Mesothelial cell of epicardium (in vitro differentiated cells): ENCODE results near the gene ARFGAP3. TPM values are rescaled to one million over a fixed set of nuclear protein-coding genes. Genes with fewer than 3 reads are reported as not detected.

Experiments
- DNase-seq, 2 experiments: peaks; one replicate each; pipeline ENCODE4 v3.0.0; 2021; ENCODE audit warnings: low spot score in 2 of 2; ENCODE audit not compliant: unreplicated experiment in 2 of 2
- H3K27ac Mint-ChIP-seq: 2 replicates; pipeline ENCODE4 v1.8.0; 2021; ENCODE audit warnings: mixed read lengths
- H3K27me3 Mint-ChIP-seq: 2 replicates; pipeline ENCODE4 v1.8.0; 2021; ENCODE audit warnings: low read depth, mixed read lengths
- H3K36me3 Mint-ChIP-seq: 2 replicates; pipeline ENCODE4 v1.8.0; 2021; ENCODE audit warnings: mixed read lengths
- H3K4me1 Mint-ChIP-seq: 2 replicates; pipeline ENCODE4 v1.8.0; 2021; ENCODE audit warnings: mixed read lengths
- H3K4me3 Mint-ChIP-seq: 2 replicates; pipeline ENCODE4 v1.8.0; 2021; ENCODE audit warnings: mild to moderate bottlenecking, moderate library complexity, mixed read lengths
- H3K9me3 Mint-ChIP-seq: 2 replicates; pipeline ENCODE4 v1.8.0; 2021; ENCODE audit warnings: mixed read lengths
- total RNA-seq: library from RNA; stranded (reverse); gene quantifications from 3 replicates; pipeline ENCODE4 v1.2.1, GENCODE V29; 2021
- TF ChIP-seq, protein P1 (sequence below): fragments of 200-600 bp; sonication (generic); IDR thresholded peaks from one replicate; pipeline ENCODE4 v1.5.0; 2021; ENCODE audit warnings: antibody characterized with exemption; ENCODE audit not compliant: unreplicated experiment

The ARFGAP3 gene
- total RNA-seq, 1 donor from 2014 or later = 33.4 TPM

DNA sequence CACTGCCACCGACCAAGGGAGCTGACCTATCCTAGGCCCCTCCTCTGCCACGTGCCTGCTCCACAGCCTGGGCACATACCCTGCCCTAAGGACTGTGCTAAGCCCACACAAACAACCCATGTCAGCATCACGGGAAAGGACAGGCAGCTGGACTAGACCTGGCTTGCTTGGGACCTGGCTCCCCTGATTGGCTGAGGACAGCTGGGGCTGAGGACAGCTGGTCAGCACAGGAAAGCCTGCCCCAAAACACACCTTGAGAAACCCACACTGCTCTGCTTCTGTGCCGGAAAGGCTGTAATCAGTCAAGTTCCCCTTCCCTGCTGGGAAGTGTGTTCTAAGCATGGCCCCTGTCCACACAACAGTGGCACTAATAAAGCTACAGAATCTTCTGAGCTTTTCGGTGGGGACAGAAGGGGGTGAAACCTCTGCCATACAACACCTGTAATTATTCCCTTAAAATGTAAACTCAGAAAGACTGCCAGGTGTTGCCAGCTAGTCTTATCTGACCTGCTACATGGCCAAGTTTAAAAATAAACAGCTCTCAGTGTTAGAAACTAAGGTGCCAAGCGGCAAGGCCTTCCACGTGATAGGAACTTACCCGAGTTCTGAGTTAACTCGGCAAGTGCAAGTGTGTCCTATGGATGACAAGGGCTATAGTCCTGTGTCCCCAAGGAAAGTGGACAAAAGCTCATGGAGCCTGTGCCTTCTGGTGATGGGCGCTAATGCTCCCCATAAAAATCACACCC is 35.7 kb upstream of the ARFGAP3 start:
- TF ChIP-seq, protein P1, sequence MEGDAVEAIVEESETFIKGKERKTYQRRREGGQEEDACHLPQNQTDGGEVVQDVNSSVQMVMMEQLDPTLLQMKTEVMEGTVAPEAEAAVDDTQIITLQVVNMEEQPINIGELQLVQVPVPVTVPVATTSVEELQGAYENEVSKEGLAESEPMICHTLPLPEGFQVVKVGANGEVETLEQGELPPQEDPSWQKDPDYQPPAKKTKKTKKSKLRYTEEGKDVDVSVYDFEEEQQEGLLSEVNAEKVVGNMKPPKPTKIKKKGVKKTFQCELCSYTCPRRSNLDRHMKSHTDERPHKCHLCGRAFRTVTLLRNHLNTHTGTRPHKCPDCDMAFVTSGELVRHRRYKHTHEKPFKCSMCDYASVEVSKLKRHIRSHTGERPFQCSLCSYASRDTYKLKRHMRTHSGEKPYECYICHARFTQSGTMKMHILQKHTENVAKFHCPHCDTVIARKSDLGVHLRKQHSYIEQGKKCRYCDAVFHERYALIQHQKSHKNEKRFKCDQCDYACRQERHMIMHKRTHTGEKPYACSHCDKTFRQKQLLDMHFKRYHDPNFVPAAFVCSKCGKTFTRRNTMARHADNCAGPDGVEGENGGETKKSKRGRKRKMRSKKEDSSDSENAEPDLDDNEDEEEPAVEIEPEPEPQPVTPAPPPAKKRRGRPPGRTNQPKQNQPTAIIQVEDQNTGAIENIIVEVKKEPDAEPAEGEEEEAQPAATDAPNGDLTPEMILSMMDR = no peak
- H3K4me3 Mint-ChIP-seq = no peak overlapping the region
- H3K4me1 Mint-ChIP-seq = no peaks in the 10 kb centered on the region
- H3K36me3 Mint-ChIP-seq = peaks cover 21% of the 10 kb centered on the region
- DNase-seq = no peak
- H3K9me3 Mint-ChIP-seq = no peaks in the 10 kb centered on the region
- H3K27me3 Mint-ChIP-seq = no peaks in the 10 kb centered on the region
- H3K27ac Mint-ChIP-seq = no peak overlapping the region

DNA sequence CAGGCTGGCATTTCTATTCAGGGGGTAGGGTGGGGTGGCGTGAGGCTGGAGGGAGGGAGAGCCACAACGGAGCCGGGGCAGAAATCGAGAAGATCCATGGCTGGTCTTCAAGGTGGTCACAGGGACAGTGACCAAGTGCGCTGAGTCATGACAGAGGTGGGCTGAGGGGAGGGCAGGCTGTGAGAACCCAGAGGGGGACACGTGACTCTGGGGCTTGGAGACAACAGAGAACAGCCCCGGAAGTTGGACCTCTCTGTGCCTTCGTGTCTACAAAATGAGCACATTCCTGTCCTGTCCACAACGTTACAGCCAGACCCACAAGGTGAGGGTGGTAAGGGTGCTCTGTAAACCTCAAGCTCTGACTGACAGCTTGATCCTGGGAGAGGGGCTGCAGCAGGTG is 35.1 kb upstream of the ARFGAP3 start:
- H3K4me3 Mint-ChIP-seq = no peak overlapping the region
- H3K27me3 Mint-ChIP-seq = no peaks in the 10 kb centered on the region
- no peaks in the 10 kb centered on the region for H3K9me3 Mint-ChIP-seq
- TF ChIP-seq, protein P1 = no peak
- H3K27ac Mint-ChIP-seq = no peak overlapping the region
- H3K4me1 Mint-ChIP-seq = no peaks in the 10 kb centered on the region
- no peak for DNase-seq
- H3K36me3 Mint-ChIP-seq = peaks cover 21% of the 10 kb centered on the region

DNA sequence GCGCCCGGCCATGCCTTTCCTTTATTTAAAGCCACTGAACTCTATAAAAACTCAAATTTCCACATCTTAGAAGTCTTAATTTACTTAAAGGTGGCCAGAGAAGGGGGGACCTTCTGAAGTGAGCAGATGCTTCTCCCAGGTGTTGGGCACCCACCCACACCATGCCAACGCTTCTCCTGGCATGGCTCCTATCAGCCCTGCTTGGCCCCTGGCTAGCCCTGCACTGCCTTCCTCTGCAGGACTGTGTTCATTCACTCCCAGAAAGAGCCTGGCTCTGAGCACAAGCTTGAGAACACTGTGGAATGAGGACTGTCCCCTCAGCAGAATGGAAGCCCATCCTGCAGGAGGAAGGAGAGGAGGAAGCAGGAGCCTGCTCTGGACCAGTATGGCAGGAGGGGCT is 34.6 kb upstream of the ARFGAP3 start:
- H3K36me3 Mint-ChIP-seq = peaks cover 21% of the 10 kb centered on the region
- no peaks in the 10 kb centered on the region for H3K9me3 Mint-ChIP-seq
- H3K4me1 Mint-ChIP-seq = no peaks in the 10 kb centered on the region
- H3K27me3 Mint-ChIP-seq = no peaks in the 10 kb centered on the region
- TF ChIP-seq, protein P1 = no peak
- DNase-seq = no peak
- no peak overlapping the region for H3K27ac Mint-ChIP-seq
- H3K4me3 Mint-ChIP-seq = no peak overlapping the region

DNA sequence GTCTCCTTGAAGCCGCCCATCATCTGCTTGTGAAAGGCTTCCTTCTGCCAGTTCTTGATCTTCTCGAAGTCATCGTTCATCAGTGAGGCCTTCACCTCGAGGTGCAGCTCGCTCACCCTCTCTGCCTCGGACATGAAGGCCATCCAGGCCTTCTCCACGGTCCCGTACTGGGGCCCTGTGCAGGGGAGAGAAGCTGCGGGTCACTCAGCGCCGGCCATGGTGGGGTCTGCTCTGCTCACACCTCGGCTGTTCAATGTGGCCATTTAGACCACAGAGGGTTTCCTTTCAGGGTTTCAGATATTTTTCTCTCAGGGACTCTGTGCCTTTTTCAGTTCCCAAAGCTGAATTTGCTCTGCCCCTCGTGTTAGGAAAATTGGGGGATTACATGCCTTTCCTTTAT is 33.9 kb upstream of the ARFGAP3 start:
- no peak for DNase-seq
- Mint-ChIP-seq H3K4me3 (no peak overlapping the region), H3K4me1 (no peaks in the 10 kb centered on the region), H3K36me3 (peaks cover 21% of the 10 kb centered on the region), H3K27me3 (no peaks in the 10 kb centered on the region), H3K27ac (no peak overlapping the region), H3K9me3 (no peaks in the 10 kb centered on the region)
- TF ChIP-seq, protein P1 = no peak

DNA sequence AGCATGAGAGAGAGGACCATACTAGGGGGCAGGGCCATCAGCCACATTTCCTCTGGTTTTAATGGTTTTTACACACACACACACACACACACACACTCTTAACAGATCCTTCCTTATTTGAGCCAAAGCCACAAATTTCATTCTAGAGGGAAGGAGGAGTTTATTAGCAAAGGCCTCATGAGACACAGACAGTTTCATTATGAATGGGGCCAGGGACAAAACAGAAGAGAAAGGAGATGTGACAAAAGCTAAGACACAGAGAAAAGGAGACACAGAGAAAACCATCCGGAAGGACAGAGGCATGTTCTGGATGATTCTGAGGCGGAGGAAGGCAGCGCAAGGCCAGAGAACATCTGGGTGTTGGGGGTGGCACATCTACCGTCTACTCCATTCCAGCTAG is 32.2 kb upstream of the ARFGAP3 start:
- H3K36me3 Mint-ChIP-seq = peaks cover 21% of the 10 kb centered on the region
- no peaks in the 10 kb centered on the region for H3K4me1 Mint-ChIP-seq
- H3K27me3 Mint-ChIP-seq = no peaks in the 10 kb centered on the region
- H3K9me3 Mint-ChIP-seq = no peaks in the 10 kb centered on the region
- H3K4me3 Mint-ChIP-seq = no peak overlapping the region
- DNase-seq = no peak
- TF ChIP-seq, protein P1 = no peak
- H3K27ac Mint-ChIP-seq = no peak overlapping the region
